Stomach (tissue), 9 donors: Measurements from ENCODE around the gene POU3F3. TPM values are rescaled to one million over a fixed set of nuclear protein-coding genes. Genes with fewer than 3 reads are reported as not detected.

Experiments
- DNase-seq, 2 donors: peaks; one replicate each; pipeline versions ENCODE4 v3.0.0 to v3.0.0-alpha.2; 2013 to 2019
- H3K27ac ChIP-seq, 5 donors: fragments of 200-600 bp in 4 of 5; sonication (generic) in 4 of 5; one replicate each; pipeline ENCODE4 v1.5.1; 2013 to 2019; ENCODE audit warnings: mild to moderate bottlenecking in 1 of 5, moderate library complexity in 1 of 5
- H3K27me3 ChIP-seq, 3 donors: fragments of 200-600 bp; sonication (generic); one replicate each; pipeline ENCODE4 v1.5.1; 2017 to 2019; ENCODE audit warnings: mixed run types in 1 of 3
- H3K36me3 ChIP-seq, 4 donors: fragments of 200-600 bp; sonication (generic); 1 replicate in 3 of 4; 2 replicates in 1 of 4; pipeline ENCODE4 v1.5.1; 2016 to 2019
- H3K4me1 ChIP-seq, 4 donors: fragments of 200-600 bp; sonication (generic); one replicate each; pipeline ENCODE4 v1.5.1; 2016 to 2019
- H3K4me3 ChIP-seq, 4 donors: fragments of 200-600 bp; sonication (generic) in 3 of 4; one replicate each; pipeline ENCODE4 v1.5.1; 2016 to 2019; ENCODE audit warnings: mild to moderate bottlenecking in 1 of 4
- H3K9me3 ChIP-seq, 4 donors: fragments of 200-600 bp; sonication (generic); one replicate each; pipeline ENCODE4 v1.5.1; 2016 to 2019
- CTCF ChIP-seq, 7 experiments: fragments of 450-650 bp in 4 of 7; fragments of 200-600 bp in 3 of 7; sonication (generic) in 3 of 7; IDR thresholded peaks; one replicate each; pipeline ENCODE4 v1.5.1; 2016 to 2019; ENCODE audit warnings: antibody characterized with exemption in 7 of 7, control low read depth in 2 of 7, mild to moderate bottlenecking in 1 of 7
- EP300 ChIP-seq: sonication (generic); formaldehyde crosslinking; IDR thresholded peaks from one replicate; pipeline ENCODE4 v1.6.1; 2017; ENCODE audit warnings: antibody characterized with exemption
- POLR2A ChIP-seq, 4 donors: fragments of 450-650 bp; IDR thresholded peaks; one replicate each; pipeline ENCODE4 v1.6.1; 2016; ENCODE audit warnings: antibody characterized with exemption in 4 of 4, control low read depth in 2 of 4, mild to moderate bottlenecking in 1 of 4, moderate library complexity in 1 of 4
- POLR2AphosphoS5 ChIP-seq, 3 donors: sonication (generic); formaldehyde crosslinking; IDR thresholded peaks; one replicate each; pipeline ENCODE4 v1.6.1; 2016; ENCODE audit warnings: antibody characterized with exemption in 3 of 3
- WGBS, 5 donors: extraction: QIAGEN DNeasy Blood & Tissue Kit in 3 of 5; methylation state at CpG; one replicate each; pipeline versions ENCODE4 v1.1.5 to v1.1.7; 2013 to 2018; 5-methylcytosine and 5-hydroxymethylcytosine counted together
- intact Hi-C: fragments of 100-400 bp; cut with DNase I; formaldehyde crosslinking; loops from one replicate; pipeline ENCODE4 v1.15.1; 2023; ENCODE audit warnings: low total_unique reads
- polyA plus RNA-seq, 3 donors: library from polyadenylated mRNA; stranded (reverse); fragments of 200-250 nt; gene quantifications; one replicate each; pipeline ENCODE4 v1.2.3, GENCODE V29; 2013
- total RNA-seq, 5 donors: library from RNA; depleted of rRNA; stranded (reverse); fragments of >200 nt; gene quantifications; one replicate each; pipeline versions ENCODE4 v1.1.0 to v1.2.3, GENCODE V29; 2014 to 2016
- donor health status: healthy with polysubstance abuse.
- donor health status: Bipolar disorder and iron deficiency.
- donor health status: healthy.

The POU3F3 gene
- total and polyA plus RNA-seq, 8 donors: 0.37 to 0.93 TPM; not detected in 6

- WGBS, 5 donors: 2 to 11% (median 7%) methylated on average over 8 of the region's 8 CpGs
- TF ChIP-seq POLR2AphosphoS5 (IDR thresholded peaks at IDR 0.05) (no peak), EP300 (no peak)
- Histone ChIP-seq H3K9me3 (no peaks in the 10 kb centered on the region), H3K4me1 (peaks cover 12 to 33% (median 26%) of the 10 kb centered on the region in 4 donors), H3K27ac (peak overlapping the region in 1 of 5 donors; percentile 68), H3K4me3 (peak overlapping the region in 2 of 4 donors; percentile 67 to 76), H3K36me3 (no peaks in the 10 kb centered on the region), H3K27me3 (peaks cover 23 to 94% (median 68%) of the 10 kb centered on the region in 3 donors)
- no peak for DNase-seq
- intact Hi-C loops: no loop called here
Observed at GRCh38 chr2:104871649-104871971, 17.7 kb downstream of the POU3F3 start.

- H3K4me3 ChIP-seq: peak overlapping the region; percentile 46 to 76 (median 60)
- intact Hi-C loops: no loop called here
- peak in 1 of 2 donors; percentile 21 for DNase-seq
- H3K27ac ChIP-seq: peak overlapping the region in 1 of 5 donors; percentile 68
- no peaks in the 10 kb centered on the region for H3K9me3 ChIP-seq
- H3K36me3 ChIP-seq: no peaks in the 10 kb centered on the region
- peaks cover 17 to 94% (median 62%) of the 10 kb centered on the region in 3 donors for H3K27me3 ChIP-seq
- peaks cover 12 to 33% (median 24%) of the 10 kb centered on the region in 4 donors for H3K4me1 ChIP-seq
- TF ChIP-seq EP300 (no peak), POLR2AphosphoS5 (IDR thresholded peaks at IDR 0.05) (no peak), POLR2A (IDR thresholded peaks at IDR 0.05) (no peak), CTCF (IDR thresholded peaks at IDR 0.05) (no peak)
- 2 to 4% (median 2%) methylated on average over 28 to 65 of the region's 65 CpGs for WGBS, 5 donors
Observed at GRCh38 chr2:104871972-104872865, 18.3 kb downstream of the POU3F3 start.

- intact Hi-C loops: no loop called here
- 1 to 3% (median 1%) methylated on average over 45 to 63 of the region's 63 CpGs for WGBS, 5 donors
- Histone ChIP-seq H3K27ac (peak overlapping the region in 2 of 5 donors; percentile 50 to 68), H3K4me1 (peaks cover 12 to 27% (median 20%) of the 10 kb centered on the region in 4 donors), H3K9me3 (no peaks in the 10 kb centered on the region), H3K27me3 (peaks cover 11 to 90% (median 54%) of the 10 kb centered on the region in 3 donors), H3K4me3 (peak overlapping the region; percentile 46 to 76 (median 60)), H3K36me3 (no peaks in the 10 kb centered on the region)
- DNase-seq: peak; percentile 57 to 90
- peak in 5 of 7 experiments; percentile 7 to 37 (median 28) for TF ChIP-seq CTCF (IDR thresholded peaks at IDR 0.05)
- TF ChIP-seq POLR2AphosphoS5 (IDR thresholded peaks at IDR 0.05): peak in 1 of 3 donors; percentile 24
- TF ChIP-seq EP300: no peak
- TF ChIP-seq POLR2A (IDR thresholded peaks at IDR 0.05): no peak
Observed at GRCh38 chr2:104872866-104873688, 19.2 kb downstream of the POU3F3 start.

- 22 to 39% (median 28%) methylated on average over 15 to 17 of the region's 17 CpGs for WGBS, 5 donors
- no peak for DNase-seq
- Histone ChIP-seq H3K27ac (peak overlapping the region in 1 of 5 donors; percentile 68), H3K4me3 (peak overlapping the region; percentile 46 to 76 (median 60)), H3K36me3 (no peaks in the 10 kb centered on the region), H3K9me3 (no peaks in the 10 kb centered on the region), H3K4me1 (peaks cover 12 to 27% (median 20%) of the 10 kb centered on the region in 4 donors), H3K27me3 (peaks cover 8 to 90% (median 48%) of the 10 kb centered on the region in 3 donors)
- TF ChIP-seq EP300 (no peak), POLR2AphosphoS5 (IDR thresholded peaks at IDR 0.05) (no peak), CTCF (IDR thresholded peaks at IDR 0.05) (peak in 1 of 7 experiments; percentile 4), POLR2A (IDR thresholded peaks at IDR 0.05) (no peak)
- intact Hi-C loops: no loop called here
Observed at GRCh38 chr2:104873689-104874054, 19.8 kb downstream of the POU3F3 start.
